HuH-7.5 (cell line): Measurements from ENCODE around the gene TENM3.
"Not testable (repeated sequence)": the region's sequence is repeated elsewhere in the genome, so short reads cannot be mapped to it uniquely, and the experiment has no call there.

Experiments used
- DNase-seq: peaks from one replicate; pipeline ENCODE4 v3.0.0; 2011; ENCODE audit warnings: low spot score

TENM3 gene

DNA sequence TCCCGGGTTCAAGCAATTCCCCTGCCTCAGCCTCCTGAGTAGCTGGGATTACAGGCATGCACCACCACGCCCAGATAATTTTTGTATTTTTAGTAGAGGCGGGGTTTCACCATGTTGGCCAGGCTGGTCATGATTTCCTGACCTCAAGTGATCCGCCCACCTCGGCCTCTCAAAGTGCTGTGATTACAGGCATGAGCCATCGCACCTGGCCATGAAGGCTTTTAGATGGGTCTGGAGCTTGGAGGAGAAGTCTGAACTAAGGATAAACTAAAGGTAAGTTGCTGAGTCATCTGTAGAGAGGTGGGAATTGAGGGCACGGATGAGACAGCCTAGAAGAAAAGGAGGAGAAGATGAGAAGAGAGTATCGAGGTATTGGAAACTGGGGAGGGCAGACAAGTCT lies at the start of gene TENM3:
TENM3 (plus strand) TSS at position 199 of the 400 bp plus-strand sequence. CDS start 80,619 bp downstream, outside the sequence.
- not testable (repeated sequence) for DNase-seq

DNA sequence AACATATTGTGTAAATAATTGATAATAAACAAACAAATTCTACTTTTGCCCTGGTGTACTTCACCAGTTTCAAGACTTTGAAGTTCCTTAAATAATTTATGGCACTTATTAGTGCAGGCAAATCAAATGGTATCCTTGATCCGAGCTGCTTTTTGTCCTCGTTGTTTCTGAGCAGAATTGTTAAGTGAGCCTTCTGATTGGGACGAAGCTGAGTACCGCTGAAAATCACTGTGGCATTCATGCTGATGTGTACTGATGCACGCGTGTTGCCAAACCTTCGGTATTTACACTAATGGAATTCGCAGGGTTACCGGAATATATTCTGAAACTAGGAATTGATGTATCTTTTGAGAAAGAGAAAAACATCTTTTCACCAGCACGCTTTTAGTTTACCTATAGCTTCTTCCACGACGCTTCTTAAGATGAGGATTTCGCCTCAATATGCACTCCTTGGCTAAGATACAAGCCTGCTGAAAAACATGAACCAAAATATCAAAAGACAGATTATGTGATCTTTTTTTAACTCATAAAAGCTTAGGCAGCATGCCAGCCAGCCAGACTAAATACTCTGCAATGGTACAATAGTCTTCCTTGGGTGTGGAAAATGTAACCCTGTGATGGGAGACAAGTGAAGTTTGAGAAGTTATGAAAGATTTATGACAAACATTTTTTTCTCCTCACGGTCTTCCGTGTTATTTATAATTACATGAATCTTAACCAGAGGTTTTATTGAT lies 48.9 kb upstream of the TENM3 start:
- no peak for DNase-seq

DNA sequence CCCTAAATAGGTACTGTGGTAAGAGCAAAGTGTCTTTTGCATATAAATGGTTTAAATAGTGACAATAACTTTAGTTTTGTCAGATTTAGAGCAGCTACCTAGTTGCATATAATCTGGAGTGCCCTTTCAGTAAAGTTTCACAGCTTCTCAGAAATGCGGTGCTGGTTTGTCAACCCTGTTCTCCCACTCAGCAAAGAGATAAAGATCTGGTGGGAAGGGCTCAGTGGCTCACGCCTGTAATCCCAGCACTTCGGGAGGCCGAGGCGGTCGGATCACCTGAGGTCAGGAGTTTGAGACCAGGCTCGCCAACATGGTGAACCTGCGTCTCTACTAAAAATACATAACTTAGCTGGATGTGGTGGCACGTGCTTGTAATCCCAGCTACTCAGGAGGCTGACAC lies 45.6 kb upstream of the TENM3 start:
- no peak for DNase-seq

DNA sequence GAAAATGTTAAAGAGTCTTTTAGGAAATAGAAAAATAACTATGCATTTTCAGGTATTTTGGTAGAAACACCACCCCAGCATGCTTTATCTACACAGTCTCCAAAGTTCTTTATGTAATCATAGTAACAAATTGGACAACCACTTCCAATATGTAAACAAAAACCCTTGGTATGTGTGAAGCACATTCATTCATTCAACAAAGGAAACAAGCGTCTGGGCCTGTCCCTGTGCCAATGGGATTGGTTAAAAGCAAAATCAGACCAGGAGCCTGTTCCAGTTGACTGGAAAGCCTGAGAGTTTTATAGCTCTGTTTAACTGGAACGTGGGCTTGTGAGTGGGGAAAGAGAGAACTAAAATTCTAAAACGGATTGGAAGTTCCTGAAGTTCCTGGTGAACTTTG lies 41.3 kb upstream of the TENM3 start:
- no peak for DNase-seq

DNA sequence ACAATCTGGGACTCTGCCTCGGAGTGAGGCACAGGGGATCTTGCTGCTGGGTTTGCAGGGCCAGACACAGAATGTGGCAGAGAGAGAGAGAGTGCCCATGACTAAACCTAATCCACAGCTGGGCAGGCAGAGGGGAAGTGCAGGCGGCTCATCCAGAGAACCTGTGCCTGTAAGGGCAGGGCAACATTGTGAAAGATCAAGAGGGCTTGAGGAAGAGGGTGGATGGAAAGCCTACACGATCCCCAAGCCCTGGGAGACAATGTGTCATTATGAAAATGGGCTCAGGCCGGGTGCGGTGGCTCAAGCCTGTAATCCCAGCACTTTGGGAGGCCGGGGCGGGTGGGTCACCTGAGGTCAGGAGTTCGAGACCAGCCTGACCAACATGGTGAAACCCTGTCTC lies 40.6 kb upstream of the TENM3 start:
- no peak for DNase-seq

DNA sequence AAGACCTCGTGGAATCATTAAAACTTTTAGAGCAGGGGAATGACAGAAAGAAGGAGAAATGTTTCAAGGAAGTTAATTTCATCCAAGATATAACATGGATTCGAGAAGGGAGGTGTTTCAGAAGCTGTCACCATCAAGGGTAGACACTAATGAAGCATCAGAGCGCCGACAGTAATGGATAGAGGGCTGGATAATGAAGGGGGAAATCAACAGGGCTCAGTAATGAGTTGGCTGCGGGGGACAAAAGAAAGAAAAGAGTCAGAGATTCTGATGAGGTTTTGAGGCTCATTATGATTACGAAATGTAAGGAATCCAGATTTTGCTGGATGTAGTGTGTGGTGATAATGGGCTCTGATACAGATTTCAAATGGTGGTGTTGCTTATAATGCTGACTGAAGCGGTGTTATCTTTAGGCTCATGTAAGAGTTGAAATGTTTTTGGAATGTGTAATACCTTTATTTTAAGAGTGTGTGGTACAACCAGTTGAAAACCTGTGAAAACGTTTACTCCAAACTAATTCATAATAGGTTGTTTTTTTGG lies 39.3 kb upstream of the TENM3 start:
- no peak for DNase-seq

DNA sequence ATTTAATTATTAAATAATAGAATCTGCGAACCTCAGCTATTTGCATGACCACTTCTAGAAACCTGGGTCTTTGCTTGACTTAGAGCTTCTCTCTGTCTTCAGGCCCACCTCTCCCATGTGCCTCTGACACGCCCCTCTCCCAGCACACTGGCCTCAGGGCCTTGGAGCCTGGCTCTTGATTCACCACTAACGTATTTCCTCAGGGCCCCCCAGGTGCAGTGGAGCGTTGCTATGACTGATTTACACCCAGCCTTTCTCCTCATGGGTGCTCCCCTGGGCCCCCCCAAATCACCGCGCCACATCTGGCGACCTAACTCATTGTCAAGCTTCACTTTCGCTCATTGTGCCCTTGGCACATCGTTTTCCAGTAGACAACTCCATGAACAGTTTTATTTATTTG lies 37.9 kb upstream of the TENM3 start:
- DNase-seq: no peak

DNA sequence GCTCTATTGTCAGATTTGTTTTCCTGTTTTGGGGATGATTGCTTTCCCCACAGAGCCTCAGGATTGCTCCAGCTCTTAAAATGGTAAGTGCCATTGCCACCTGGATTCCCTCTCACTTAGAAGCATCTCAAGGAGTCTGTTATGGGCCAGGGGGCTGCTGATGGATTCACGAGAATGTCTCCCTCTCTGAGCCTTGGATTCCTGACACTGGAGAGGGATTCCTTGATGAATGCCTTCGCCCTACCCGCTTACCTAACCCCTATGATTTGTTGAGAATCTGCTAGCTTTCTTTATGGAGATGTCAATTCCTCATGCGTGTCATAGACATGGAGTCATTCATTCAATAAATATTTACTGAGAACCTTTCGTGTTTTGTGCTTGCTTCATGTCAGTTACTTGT lies 36.9 kb upstream of the TENM3 start:
- DNase-seq: no peak

DNA sequence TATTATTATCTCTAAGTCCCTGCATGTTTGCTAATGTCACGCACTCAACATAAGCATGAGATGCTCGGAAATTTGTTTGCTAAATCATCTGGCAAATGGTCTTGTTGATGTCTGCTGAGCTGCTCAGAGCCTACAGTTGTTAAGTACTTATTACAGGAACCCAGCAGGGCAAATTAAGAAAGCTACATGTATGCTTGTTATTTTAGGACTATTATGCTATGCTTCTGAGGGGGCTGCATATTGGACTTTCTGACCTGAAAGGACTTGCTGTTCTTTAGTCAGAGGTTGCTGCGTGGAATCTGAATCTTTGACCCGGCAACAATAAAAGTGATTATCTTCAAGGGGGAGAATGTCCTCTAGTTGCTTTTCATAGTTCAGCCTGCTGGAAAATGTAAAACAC lies 36.3 kb upstream of the TENM3 start:
- no peak for DNase-seq

DNA sequence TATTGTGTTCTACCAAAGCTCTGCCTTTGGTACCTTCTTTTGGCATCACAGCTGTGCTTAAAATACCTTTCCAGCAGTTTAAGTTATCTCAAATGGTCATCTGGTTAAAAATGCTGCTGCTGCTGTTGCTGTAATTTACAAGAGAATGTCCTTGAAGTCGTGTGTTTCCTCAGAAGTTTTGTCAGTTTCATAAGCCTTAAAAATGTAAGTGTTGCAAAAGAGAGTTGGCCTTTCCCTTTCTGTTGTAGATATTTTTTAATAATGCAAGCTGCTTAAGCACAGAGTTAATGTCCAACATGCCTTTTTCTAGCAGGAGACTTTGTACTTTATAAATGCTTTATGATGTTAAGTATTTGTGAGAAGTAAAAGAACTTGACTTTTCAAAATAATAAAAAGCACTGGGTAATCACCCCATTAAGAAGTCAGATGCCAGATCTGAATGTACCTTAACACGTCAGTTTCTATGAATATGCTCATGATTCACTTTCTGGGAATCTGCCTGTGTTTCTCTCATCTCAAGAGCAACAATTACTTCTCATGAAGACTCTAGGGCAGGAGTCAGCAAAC lies 35.3 kb upstream of the TENM3 start:
- no peak for DNase-seq

DNA sequence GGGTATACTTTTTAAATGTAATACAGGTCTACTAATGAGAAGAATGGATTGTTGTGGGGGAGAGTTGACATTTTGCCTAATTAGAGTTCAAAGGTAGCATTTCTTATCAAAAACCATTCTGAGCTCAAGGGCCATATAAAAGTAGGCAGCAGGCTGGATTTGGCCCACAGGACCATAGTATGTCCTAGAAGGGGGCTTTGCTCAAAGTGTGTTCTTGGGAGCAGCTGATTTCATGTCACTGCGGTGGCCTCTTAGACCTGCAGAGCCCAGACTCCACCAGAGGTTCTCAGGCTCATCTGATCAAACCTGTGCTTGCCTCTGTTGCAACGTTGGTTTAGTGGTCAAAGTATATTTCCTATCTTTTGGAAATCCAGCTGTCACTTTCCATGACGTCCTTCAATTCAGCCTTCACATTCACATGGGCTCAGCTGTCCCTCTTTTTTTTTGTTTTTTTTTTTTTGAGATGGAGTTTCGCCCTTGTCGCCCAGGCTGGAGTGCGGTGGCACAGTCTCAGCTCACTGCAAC lies 34.6 kb upstream of the TENM3 start:
- DNase-seq: no peak

DNA sequence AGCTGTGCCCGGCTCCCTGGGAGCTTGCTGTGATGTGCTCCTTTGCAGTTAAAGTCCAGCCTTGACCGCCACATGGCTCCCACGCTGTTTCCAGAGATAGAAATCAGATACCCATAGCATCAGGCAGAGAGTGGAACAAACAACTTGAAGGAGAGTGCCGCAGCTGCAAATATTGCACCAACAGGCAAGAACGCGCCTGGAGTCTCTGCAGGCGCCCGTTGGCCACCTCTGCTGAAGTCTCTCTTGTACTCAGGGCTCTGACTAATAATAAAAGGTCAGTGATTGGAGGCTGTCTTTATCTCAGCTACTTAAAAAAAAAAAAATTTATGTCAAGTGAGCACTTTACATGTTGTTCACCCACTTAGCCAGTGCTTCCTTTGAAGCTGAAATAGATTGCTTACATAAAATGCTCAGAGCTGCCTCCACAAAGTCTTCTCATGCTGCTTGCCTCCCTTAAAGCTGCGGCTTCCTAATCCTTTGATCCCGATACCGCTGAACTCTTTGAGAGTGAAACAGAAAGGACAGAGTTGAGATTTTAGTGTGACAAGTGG lies 30.9 kb upstream of the TENM3 start:
- no peak for DNase-seq

DNA sequence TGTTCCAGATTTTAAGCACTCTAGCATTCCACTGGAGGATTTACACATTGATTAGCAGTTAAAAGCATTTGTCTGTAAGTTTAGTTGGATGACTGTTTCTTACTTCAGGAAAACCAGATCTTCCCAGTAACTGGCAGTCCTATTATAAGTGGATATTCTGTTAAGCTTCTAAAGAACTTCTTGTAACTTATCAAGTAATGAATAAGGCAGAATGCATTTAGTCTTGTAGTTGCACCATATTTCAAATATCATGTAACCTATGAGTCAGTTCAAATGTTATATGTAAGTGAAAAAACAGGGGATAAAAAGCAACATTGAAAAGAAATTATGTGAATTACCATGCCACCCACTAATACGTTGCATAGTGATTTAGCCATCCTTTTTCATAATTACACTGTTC lies 30.2 kb upstream of the TENM3 start:
- no peak for DNase-seq

DNA sequence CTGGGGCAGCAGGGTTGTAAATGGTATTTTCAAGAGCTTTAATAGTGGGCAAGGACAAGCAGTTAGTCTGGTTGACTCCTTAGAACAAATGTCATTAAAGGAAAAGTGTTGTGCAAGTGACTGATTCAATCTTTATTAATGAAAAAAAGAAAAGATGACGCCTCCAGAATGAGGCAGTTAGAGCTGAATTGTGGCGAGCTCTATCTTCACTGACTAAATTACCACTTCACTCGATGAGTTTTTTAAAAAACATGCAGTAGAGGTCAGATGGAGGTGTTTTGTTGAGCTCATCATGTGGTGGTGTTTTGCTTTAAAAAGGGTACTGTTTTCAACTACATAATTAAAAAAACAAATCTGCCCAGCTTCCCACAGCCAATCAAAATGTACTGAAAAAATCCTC lies 28.1 kb upstream of the TENM3 start:
- DNase-seq: no peak

DNA sequence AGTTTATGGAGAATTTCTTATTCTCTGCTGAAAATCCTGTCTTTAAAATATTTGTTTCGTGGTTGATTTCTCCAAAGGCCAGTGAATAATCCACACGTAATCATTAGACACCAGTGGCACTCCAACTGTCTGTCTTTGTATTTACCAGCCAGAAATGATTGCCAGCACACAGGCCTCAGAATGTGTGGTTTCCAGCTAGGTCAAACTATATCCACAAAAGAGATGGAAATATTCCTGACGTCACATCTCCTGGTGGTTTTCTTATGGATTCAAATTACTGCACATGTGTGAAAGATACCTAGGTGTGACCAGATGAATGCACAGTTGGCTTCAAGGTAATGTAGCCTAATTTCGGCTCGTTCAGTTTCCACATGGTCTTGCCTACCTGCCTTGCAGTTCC lies 27.2 kb upstream of the TENM3 start:
- DNase-seq: no peak

DNA sequence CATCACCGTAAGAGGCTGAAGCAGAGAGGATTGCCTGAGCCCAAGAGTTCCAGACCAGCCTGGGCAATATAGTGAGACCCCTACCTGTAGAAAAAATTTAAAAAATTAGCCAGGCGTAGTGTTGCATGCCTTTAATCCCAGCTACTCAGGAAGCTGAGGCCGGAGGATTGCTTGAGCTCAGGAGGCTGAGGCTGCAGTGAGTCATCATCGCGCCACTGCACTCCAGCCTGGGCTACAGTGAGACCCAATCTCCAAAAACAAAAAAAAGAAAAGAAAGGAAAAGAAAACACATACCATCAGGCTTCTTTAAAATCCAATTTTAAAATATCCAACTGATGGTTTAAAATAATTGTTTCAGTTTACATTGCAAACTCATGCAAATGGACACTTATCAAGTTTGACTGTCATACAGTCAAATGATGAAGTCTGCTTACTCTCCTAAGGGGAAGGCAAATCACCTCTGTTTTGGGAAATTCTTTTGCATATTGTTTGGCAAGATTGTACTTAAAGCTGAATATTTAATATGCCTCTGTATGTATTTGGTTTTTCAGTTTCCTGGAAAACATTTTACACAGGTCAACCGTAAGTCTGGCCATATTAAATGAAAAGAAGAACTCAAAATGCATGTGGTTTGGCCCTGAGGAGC lies 23.7 kb upstream of the TENM3 start:
- no peak for DNase-seq

DNA sequence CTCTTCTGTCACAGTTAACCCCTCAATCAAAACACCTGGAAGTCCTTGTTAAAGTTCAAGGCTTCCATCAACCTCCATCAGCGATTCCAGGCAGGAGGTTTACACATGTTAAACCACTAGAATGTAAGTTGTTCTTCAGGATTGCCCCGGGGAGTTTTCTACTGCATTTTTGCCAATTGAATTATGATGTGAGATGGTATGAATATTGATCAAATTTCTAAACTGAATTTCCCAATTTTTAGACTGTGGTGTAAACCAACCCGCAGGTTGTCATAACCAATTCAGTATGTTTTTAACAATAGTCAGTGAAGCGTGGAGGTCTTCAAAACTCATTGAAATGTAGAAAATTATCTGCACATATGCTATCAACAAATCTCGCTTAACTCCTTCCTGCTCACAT lies 21.2 kb upstream of the TENM3 start:
- DNase-seq: no peak

DNA sequence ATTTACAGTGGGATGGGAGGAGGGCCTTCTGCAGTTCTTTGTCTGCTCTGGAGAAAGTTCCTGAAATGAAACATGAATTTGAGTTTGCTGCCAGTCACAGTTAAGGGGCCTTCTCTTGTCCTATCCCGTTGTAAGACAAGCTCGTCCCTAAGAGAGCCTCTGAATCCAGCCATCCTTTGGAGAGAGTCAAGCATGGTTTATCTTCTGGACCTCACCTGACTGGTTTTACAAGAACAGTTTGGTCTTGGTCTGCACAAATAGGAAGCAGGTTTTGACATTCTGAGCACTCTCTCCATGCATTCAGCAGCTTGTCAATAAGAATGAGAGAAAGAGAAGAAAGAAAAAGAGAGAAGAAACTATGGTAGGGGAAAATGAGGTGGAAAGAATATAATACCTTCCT lies 20.4 kb upstream of the TENM3 start:
- DNase-seq: no peak

DNA sequence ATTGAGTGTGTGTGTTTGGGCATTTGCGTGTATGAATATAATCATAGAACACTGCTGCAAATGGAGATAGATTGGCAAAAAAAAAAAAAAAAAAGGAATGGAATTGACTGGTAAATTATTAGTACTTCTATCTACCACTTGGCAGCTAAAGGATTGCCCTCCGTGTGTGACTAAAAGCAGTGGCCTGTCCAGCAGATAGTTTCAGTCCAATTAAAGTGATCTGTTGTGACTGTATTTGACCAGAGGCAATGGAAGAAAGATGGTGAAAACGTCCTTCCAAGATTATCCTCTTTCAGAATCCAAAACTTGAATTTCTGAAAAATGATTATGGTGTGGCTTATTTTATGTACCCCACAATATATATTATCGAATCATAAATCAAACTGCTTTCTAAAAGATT lies 19.5 kb upstream of the TENM3 start:
- DNase-seq: no peak

DNA sequence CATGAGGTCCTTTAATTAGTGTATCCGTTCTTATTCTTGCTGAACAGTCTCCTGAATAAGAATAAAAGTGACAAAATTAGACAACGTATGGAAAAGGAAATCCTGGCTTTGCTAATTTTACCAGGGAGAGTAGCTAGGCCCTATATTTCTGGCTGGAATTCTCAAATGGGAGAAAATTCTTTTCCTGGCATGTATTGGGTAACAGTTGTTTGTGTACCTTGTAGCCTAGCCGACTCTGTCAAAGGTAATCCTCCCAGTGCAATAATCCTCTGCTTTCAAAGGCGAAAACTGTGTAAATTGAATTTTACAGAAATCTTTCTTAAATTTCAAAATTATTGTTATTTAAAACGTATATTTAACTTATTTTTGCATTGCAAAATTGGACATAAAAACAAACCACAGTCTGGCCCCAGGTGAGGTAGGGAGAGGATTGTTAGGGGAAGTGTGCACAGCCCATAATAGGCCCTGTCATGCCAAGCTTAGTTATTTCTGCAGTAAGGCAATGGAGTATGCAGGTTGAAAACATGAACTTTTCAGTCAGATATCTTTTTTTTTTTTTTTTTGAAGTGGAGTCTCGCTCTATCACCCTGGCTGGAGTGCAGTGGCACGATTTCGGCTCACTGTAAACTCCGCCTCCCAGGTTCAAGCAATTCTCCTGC lies 18.9 kb upstream of the TENM3 start:
- no peak for DNase-seq

DNA sequence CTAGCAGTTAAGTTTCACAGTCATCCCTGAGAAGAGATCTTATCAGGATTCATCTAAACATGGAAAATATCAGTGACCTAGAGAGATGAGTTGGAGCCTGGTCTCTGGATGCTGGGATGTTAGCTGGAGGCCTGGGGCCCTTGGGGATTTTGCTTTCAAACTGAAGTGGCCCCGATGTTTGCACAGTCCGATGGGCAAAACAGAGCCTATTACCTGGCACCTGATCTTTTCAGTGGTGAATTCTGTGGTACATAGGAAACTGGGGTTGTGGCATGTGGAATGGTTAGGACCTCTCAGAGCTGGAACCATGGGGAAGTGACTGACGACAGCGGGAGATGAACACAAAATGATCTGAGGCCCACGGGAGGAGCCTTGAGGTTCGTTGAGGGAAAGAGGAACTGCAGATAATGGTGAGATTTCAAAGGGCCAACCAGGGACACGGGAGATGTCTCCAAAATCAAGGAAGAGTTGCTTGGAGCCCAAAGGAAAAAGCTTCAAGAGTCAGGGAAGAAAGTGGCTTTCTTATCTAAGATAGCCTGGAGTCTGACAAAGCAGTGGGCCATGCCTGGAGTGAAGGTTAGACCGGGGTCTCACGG lies 17.8 kb upstream of the TENM3 start:
- DNase-seq: no peak

DNA sequence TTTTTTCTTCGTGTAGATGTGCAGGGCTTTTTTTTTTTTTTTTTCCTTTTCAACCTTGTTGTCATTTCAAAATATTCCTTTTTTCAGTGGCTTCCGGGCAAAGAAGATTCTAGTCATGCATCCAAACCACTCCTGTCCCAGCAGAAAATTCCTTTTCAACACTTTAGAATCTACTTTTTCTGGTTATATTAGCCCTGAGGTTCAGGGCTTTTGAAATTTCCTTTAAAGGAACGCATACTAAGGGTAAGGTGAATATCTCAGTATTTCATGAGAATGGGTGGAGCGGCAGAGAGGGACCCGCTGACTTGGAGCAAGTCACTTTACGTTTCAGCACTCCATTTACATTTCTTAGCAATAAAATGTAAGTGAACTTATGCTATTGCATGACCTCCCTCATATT lies 15.6 kb upstream of the TENM3 start:
- DNase-seq: no peak
